ENCODE results near the gene CDCA8. TPM values are rescaled to one million over a fixed set of nuclear protein-coding genes. Genes with fewer than 3 reads are reported as not detected.

CDCA8 gene
- total RNA-seq, 1 experiment from 2014 or later = 48.5 TPM

- no peaks in the 10 kb centered on the region for H4K20me1 ChIP-seq (ENCODE audit: control insufficient read depth, insufficient read depth, insufficient read length)
Observed at GRCh38 chr1:37677143-37677439, 15.2 kb upstream of the CDCA8 start.

More at GRCh38 chr1:37677143-37677439, 15.2 kb upstream of the CDCA8 start:
- Histone ChIP-seq H4K5ac (ENCODE audit: insufficient read length, low read depth, low read length) (no peak overlapping the region), H3K27me3 (ENCODE audit: insufficient read depth, low read length) (no peaks in the 10 kb centered on the region), H2BK120ac (ENCODE audit: low read depth, low read length, poor library complexity, severe bottlenecking) (no peak overlapping the region), H3K79me2 (ENCODE audit: insufficient read depth, low read length) (no peaks in the 10 kb centered on the region), H2BK15ac (ENCODE audit: low read depth, low read length) (no peak overlapping the region), H2BK5ac (ENCODE audit: insufficient read length, low read length) (no peak overlapping the region), H4K91ac (ENCODE audit: insufficient read length, low read depth, low read length) (no peak overlapping the region), H3K4me2 (ENCODE audit: insufficient read depth, insufficient read length, low read length) (no peak overlapping the region), H3K14ac (ENCODE audit: insufficient read depth, low read length) (no peak overlapping the region), H3K9ac (ENCODE audit: extremely low read depth, insufficient read length, low read length) (no peak overlapping the region), H3K18ac (ENCODE audit: insufficient read length, low read depth, low read length) (no peak overlapping the region), H3K4me1 (ENCODE audit: insufficient read depth, low read length) (no peaks in the 10 kb centered on the region), H3K9me3 (ENCODE audit: control insufficient read depth, low read depth, low read length) (no peaks in the 10 kb centered on the region), H3K23ac (ENCODE audit: insufficient read length, low read depth, low read length) (no peak overlapping the region), H4K8ac (replicated peaks; ENCODE audit: insufficient read length, low read depth, low read length) (no peak overlapping the region), H2BK12ac (ENCODE audit: insufficient read length, low read depth, low read length) (no peak overlapping the region), H2AK5ac (ENCODE audit: insufficient read length, low read length) (no peak overlapping the region), H2AFZ (ENCODE audit: low read length) (no peak overlapping the region), H3T11ph (ENCODE audit: low read length) (no peak overlapping the region), H3K4ac (ENCODE audit: low read depth, low read length) (no peak overlapping the region), H3K56ac (ENCODE audit: insufficient read length, low read depth, low read length) (no peak overlapping the region), H3K27ac (ENCODE audit: insufficient read length, low read depth, low read length) (no peak overlapping the region), H2BK20ac (ENCODE audit: low read depth, low read length, poor library complexity, severe bottlenecking) (no peak overlapping the region), H3K23me2 (ENCODE audit: insufficient read length, low read depth, low read length, poor library complexity, severe bottlenecking) (no peaks in the 10 kb centered on the region), H3K79me1 (ENCODE audit: insufficient read depth, low read depth, low read length, poor library complexity, severe bottlenecking) (no peaks in the 10 kb centered on the region)
- TF ChIP-seq CTCF (conservative IDR thresholded peaks at IDR 0.05) = no peak
- no CpG with 5 or more reads among the region's 4 CpGs for WGBS (ENCODE audit: extremely low coverage, insufficient read length, low lambda C conversion rate)
- peaks cover 3 to 9% (median 6%) of the 10 kb centered on the region in 3 experiments; a peak in 5 of 7 replicates for H3K36me3 Mint-ChIP-seq (ENCODE audit: insufficient read depth in 1 of 3, low read depth in 3 of 3)
- H3K9me3 Mint-ChIP-seq = no peaks in the 10 kb centered on the region
- H3K27me3 Mint-ChIP-seq (ENCODE audit: low read depth) = peaks cover 10% of the 10 kb centered on the region
- no peak overlapping the region; a peak in 1 of 7 replicates for H3K27ac Mint-ChIP-seq
- no peak overlapping the region for H3K4me3 Mint-ChIP-seq
- no peak for DNase-seq
- H3K4me1 Mint-ChIP-seq = peaks cover 7 to 14% of the 10 kb centered on the region in 2 experiments
